Neuronal stem cell (in vitro differentiated cells): ENCODE measurements around the gene CASZ1.

Experiments
- DNase-seq: peaks from one replicate; pipeline ENCODE4 v3.0.0-alpha.2; 2013; ENCODE audit warnings: low spot score
- H2AFZ ChIP-seq: one replicate; pipeline ENCODE4 v1.6.1; 2013; ENCODE audit warnings: mild to moderate bottlenecking, low read length, inconsistent platforms
- H2AK5ac ChIP-seq: 2 replicates; pipeline ENCODE4 v1.6.1; 2013; ENCODE audit warnings: low read depth, mild to moderate bottlenecking, inconsistent platforms, low read length, moderate library complexity, mixed read lengths
- H2BK120ac ChIP-seq: 2 replicates; pipeline ENCODE4 v1.6.1; 2013; ENCODE audit warnings: low read depth, mild to moderate bottlenecking, inconsistent platforms, low read length, moderate library complexity, mixed read lengths
- H2BK12ac ChIP-seq: one replicate; pipeline ENCODE4 v1.6.1; 2013; ENCODE audit warnings: low read length, inconsistent platforms
- H2BK15ac ChIP-seq: 2 replicates; pipeline ENCODE4 v1.6.1; 2013; ENCODE audit warnings: mild to moderate bottlenecking, low read length, inconsistent platforms, mixed read lengths
- H2BK5ac ChIP-seq: one replicate; pipeline ENCODE4 v1.6.1; 2013; ENCODE audit warnings: inconsistent platforms, mild to moderate bottlenecking, low read length, moderate library complexity
- H3K14ac ChIP-seq: one replicate; pipeline ENCODE4 v1.6.1; 2013; ENCODE audit warnings: low read length, inconsistent platforms
- H3K18ac ChIP-seq: 2 replicates; pipeline ENCODE4 v1.6.1; 2013; ENCODE audit warnings: low read length, inconsistent platforms
- H3K23ac ChIP-seq: 2 replicates; pipeline ENCODE4 v1.6.1; 2013; ENCODE audit warnings: low read depth, mild to moderate bottlenecking, mixed read lengths, low read length, inconsistent platforms; ENCODE audit not compliant: poor library complexity
- H3K27ac ChIP-seq: replicated peaks from 3 replicates; pipeline ENCODE4 v1.5.1; 2013; ENCODE audit warnings: low read length, inconsistent platforms
- H3K27me3 ChIP-seq, 3 experiments: 2 replicates each; pipeline ENCODE4 v1.6.1; 2013; ENCODE audit warnings: low read length in 3 of 3, mild to moderate bottlenecking in 2 of 3, inconsistent platforms in 1 of 3, low read depth in 1 of 3, mixed read lengths in 1 of 3, moderate library complexity in 1 of 3; ENCODE audit not compliant: control insufficient read depth in 3 of 3, insufficient read depth in 3 of 3
- H3K36me3 ChIP-seq, 2 donors: replicated peaks in 1 of 2; 2 replicates each; pipeline ENCODE4 v1.6.1; 2013; ENCODE audit warnings: low read length in 2 of 2; ENCODE audit not compliant: control insufficient read depth in 2 of 2, insufficient read depth in 2 of 2
- H3K4ac ChIP-seq: 2 replicates; pipeline ENCODE4 v1.6.1; 2013; ENCODE audit warnings: inconsistent platforms, mild to moderate bottlenecking, low read length, moderate library complexity
- H3K4me1 ChIP-seq, 2 donors: 1 replicate in 1 of 2; 2 replicates in 1 of 2; pipeline ENCODE4 v1.6.1; 2013; ENCODE audit warnings: low read length in 2 of 2, low read depth in 1 of 2; ENCODE audit not compliant: control insufficient read depth in 2 of 2, insufficient read depth in 1 of 2
- H3K4me2 ChIP-seq: one replicate; pipeline ENCODE4 v1.6.1; 2013; ENCODE audit warnings: mild to moderate bottlenecking, low read length, inconsistent platforms; ENCODE audit not compliant: insufficient read depth, poor library complexity, severe bottlenecking
- H3K4me3 ChIP-seq, 2 donors: 2 replicates each; pipeline ENCODE4 v1.5.1; 2013; ENCODE audit warnings: low read length in 2 of 2, mild to moderate bottlenecking in 2 of 2, inconsistent platforms in 1 of 2, moderate library complexity in 1 of 2
- H3K79me1 ChIP-seq: one replicate; pipeline ENCODE4 v1.6.1; 2013; ENCODE audit warnings: low read depth, mild to moderate bottlenecking, inconsistent platforms, low read length, moderate library complexity
- H3K9ac ChIP-seq: one replicate; pipeline ENCODE4 v1.6.1; 2013; ENCODE audit warnings: mild to moderate bottlenecking, low read depth, low read length, inconsistent platforms; ENCODE audit not compliant: poor library complexity
- H3K9me3 ChIP-seq, 2 donors: replicated peaks in 1 of 2; 2 replicates each; pipeline versions ENCODE3 to v1.6.1; 2013; ENCODE audit warnings: low read length in 2 of 2, mild to moderate bottlenecking in 2 of 2, inconsistent platforms in 1 of 2, low read depth in 1 of 2, mixed read lengths in 1 of 2, moderate library complexity in 1 of 2; ENCODE audit not compliant: control insufficient read depth in 2 of 2, insufficient read depth in 1 of 2
- H4K8ac ChIP-seq: one replicate; pipeline ENCODE4 v1.6.1; 2013; ENCODE audit warnings: low read depth, mild to moderate bottlenecking, inconsistent platforms, low read length, moderate library complexity
- H4K91ac ChIP-seq: one replicate; pipeline ENCODE4 v1.6.1; 2013; ENCODE audit warnings: low read length, low read depth, mild to moderate bottlenecking, inconsistent platforms; ENCODE audit not compliant: poor library complexity
- WGBS, 2 donors: extraction: QIAGEN DNeasy Blood & Tissue Kit; methylation state at CpG; one replicate each; pipeline ENCODE4 v1.1.7; 2013; ENCODE audit warnings: missing lambda C conversion rate in 2 of 2, mixed read lengths in 1 of 2; ENCODE audit not compliant: insufficient read length in 2 of 2, insufficient replicate concordance in 1 of 2; ENCODE audit errors: extremely low coverage in 2 of 2; 5-methylcytosine and 5-hydroxymethylcytosine counted together

CASZ1 gene

DNA sequence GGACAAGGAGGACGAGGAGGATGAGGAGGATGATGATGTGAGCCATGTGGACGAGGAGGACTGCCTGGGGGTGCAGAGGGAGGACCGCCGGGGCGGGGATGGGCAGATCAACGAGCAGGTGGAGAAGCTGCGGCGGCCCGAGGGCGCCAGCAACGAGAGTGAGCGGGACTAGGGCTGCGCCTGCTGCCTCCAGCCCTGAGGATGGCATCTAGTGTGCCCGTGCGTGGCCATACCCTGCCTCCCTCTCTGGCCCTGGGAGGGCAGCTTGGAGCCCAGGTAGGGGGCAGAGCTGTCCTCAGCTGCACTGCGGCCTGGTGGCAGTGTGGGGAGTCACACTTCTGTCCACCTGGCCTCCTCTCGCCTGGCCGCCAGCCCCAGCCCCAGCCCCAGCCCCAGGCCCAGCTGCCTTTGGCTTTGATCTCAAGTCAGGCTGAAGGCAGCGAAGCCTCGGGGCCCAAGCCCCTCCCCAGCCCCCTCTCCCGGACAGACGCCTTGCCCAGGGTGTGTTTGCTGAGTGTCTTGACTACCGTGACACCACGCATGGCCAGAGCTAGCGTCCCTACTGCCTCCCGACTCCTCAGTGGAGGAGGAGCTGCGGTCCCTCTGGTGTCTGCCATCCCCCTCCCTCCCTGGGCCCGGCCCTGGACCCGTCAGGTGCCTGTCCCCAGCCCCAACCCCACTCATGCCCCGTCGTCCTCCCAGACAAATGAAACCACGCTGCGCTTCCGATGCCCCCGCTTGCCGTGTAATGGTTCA lies 166.5 kb downstream of the CASZ1 start:
- H3K9me3 ChIP-seq = no peaks in the 10 kb centered on the region
- H3K4me3 ChIP-seq = no peak overlapping the region
- no peak overlapping the region for H3K18ac ChIP-seq
- no peak overlapping the region for H3K4ac ChIP-seq
- no peak overlapping the region for H4K8ac ChIP-seq
- no peak overlapping the region for H2BK120ac ChIP-seq
- H3K27me3 ChIP-seq = no peaks in the 10 kb centered on the region
- peaks cover 5% of the 10 kb centered on the region in 2 donors for H3K36me3 ChIP-seq
- H3K4me1 ChIP-seq = peaks cover 11 to 22% of the 10 kb centered on the region in 2 donors
- H2BK15ac ChIP-seq = no peak overlapping the region
- peak overlapping the region; percentile 56 for H3K14ac ChIP-seq
- H3K4me2 ChIP-seq = no peak overlapping the region
- WGBS, 2 donors = no CpG with 5 or more reads among the region's 36 CpGs
- H3K27ac ChIP-seq = no peak overlapping the region
- peaks cover 4% of the 10 kb centered on the region for H3K79me1 ChIP-seq
- DNase-seq = no peak
- H3K9ac ChIP-seq = peak overlapping the region; percentile 72
- H2BK12ac ChIP-seq = peak overlapping the region; percentile 22
- H2AFZ ChIP-seq = no peak overlapping the region
- no peak overlapping the region for H4K91ac ChIP-seq
- H2AK5ac ChIP-seq = peak overlapping the region; percentile 92
- peak overlapping the region; percentile 98 for H3K23ac ChIP-seq
- H2BK5ac ChIP-seq = no peak overlapping the region

DNA sequence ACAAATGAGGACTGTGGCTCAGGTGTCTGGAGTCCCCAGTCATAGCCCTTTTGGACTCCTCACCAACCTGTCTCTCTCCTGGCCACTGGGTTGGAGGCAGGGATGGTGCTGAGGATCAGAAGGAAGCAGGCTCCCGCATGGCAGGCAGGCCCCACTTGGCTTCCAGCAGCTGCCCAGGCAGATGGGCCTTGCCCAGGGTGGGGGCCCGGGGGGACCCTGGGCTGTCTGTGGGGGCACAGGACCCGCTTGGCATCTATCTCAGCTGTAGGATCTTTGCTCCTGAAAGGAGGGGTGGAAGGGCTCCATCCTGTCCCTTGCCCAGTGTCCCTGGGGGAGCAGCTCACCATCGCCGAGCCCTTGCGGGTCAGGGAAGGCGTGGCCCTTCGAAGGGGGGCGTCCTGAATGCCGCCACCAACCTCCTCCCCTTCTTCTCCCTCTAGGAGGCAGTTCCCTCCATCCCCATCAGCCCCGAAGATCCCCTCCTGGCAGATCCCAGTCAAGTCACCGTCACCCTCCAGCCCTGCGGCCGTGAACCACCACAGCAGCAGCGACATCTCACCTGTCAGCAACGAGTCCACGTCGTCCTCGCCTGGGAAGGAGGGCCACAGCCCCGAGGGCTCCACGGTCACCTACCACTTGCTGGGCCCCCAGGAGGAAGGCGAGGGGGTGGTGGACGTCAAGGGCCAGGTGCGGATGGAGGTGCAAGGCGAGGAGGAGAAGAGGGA lies 167.2 kb downstream of the CASZ1 start:
- Histone ChIP-seq H3K79me1 (peaks cover 4% of the 10 kb centered on the region), H3K4me2 (no peak overlapping the region), H3K27me3 (no peaks in the 10 kb centered on the region), H2AK5ac (peak overlapping the region; percentile 75), H3K4me1 (peaks cover 11 to 22% of the 10 kb centered on the region in 2 donors), H2AFZ (no peak overlapping the region), H3K23ac (peak overlapping the region; percentile 98), H3K4me3 (peak overlapping the region in 1 of 2 donors; percentile 14), H2BK120ac (peak overlapping the region; percentile 61), H3K14ac (peak overlapping the region; percentile 47), H3K27ac (no peak overlapping the region), H3K36me3 (peaks cover 7 to 13% of the 10 kb centered on the region in 2 donors), H2BK5ac (peak overlapping the region; percentile 66), H3K18ac (peak overlapping the region; percentile 28), H2BK15ac (no peak overlapping the region), H3K9me3 (no peaks in the 10 kb centered on the region), H3K4ac (peak overlapping the region; percentile 66), H4K91ac (no peak overlapping the region), H3K9ac (peak overlapping the region; percentile 72), H2BK12ac (no peak overlapping the region), H4K8ac (no peak overlapping the region)
- no peak for DNase-seq
- no CpG with 5 or more reads among the region's 25 CpGs for WGBS, 2 donors

DNA sequence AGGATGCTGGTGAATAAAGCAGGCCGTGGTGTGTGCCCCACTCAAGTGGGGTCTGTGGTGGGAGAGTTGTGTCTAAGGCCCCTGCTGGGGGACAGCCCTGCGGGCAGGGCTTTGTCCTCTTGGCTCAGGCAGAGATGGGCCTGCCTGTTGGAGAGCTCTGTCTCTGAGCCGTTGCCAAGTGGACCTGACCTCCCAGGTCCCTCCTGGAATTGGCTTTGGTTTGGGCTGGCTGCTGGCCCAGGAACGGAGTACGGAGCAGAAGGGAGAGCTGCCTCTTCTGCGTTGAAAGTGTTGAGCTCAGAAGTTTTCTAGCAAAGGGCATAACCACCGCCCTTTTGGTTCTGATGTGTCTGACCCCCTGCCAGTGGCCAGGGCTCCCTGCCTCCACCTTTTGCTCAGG lies 167.8 kb downstream of the CASZ1 start:
- H2BK15ac ChIP-seq = no peak overlapping the region
- no peak overlapping the region for H2AFZ ChIP-seq
- H4K91ac ChIP-seq = no peak overlapping the region
- no peak for DNase-seq
- no peak overlapping the region for H3K4ac ChIP-seq
- H2AK5ac ChIP-seq = peak overlapping the region; percentile 28
- H3K4me2 ChIP-seq = peak overlapping the region; percentile 2
- peak overlapping the region; percentile 28 for H3K18ac ChIP-seq
- H3K14ac ChIP-seq = no peak overlapping the region
- no peaks in the 10 kb centered on the region for H3K27me3 ChIP-seq
- H2BK120ac ChIP-seq = no peak overlapping the region
- no CpG with 5 or more reads among the region's 7 CpGs for WGBS, 2 donors
- H3K4me3 ChIP-seq = no peak overlapping the region
- H3K9me3 ChIP-seq = no peaks in the 10 kb centered on the region
- H3K4me1 ChIP-seq = peaks cover 11 to 22% of the 10 kb centered on the region in 2 donors
- no peak overlapping the region for H3K9ac ChIP-seq
- peaks cover 4% of the 10 kb centered on the region for H3K79me1 ChIP-seq
- no peak overlapping the region for H2BK12ac ChIP-seq
- H3K23ac ChIP-seq = no peak overlapping the region
- peak overlapping the region; percentile 66 for H2BK5ac ChIP-seq
- H4K8ac ChIP-seq = no peak overlapping the region
- H3K27ac ChIP-seq = no peak overlapping the region
- H3K36me3 ChIP-seq = peaks cover 8 to 18% of the 10 kb centered on the region in 2 donors

DNA sequence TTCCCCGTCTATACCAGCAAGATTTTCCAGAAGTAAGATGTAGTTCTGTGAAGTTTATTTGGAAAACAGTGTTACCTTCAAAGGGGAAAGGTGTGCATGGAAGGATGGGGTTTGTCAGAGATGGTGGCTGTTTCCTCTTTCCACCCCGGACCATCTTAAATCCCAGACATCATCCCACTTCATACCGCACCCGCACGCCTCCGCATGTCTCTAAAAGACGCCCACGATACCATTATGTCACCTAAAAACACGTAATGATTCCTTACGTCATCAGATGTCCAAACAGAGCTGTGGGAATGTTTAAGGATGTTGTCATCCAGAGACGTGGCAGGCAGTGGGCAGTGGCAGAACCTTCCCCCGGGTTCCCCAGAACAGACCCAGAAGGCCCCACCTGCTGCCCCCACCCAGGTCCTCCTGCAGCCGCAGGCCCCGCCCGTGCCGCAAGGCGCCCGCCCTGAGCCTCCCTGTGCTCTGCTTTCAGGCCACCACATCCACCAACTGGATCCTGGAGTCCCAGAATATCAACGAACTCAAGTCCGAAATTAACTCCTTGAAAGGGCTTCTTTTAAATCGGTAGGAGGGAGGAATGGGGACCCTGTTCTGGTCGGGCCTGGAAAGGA lies 169.5 kb downstream of the CASZ1 start:
- no CpG with 5 or more reads among the region's 22 CpGs for WGBS, 2 donors
- H3K27ac ChIP-seq = no peak overlapping the region
- no peak overlapping the region for H3K4me3 ChIP-seq
- no peak overlapping the region for H2AK5ac ChIP-seq
- no peak overlapping the region for H4K91ac ChIP-seq
- H2AFZ ChIP-seq = no peak overlapping the region
- no peak overlapping the region for H2BK120ac ChIP-seq
- peaks cover 0 to 6% of the 10 kb centered on the region in 2 donors for H3K4me1 ChIP-seq
- H2BK12ac ChIP-seq = no peak overlapping the region
- peaks cover 4% of the 10 kb centered on the region for H3K79me1 ChIP-seq
- no peak overlapping the region for H3K4ac ChIP-seq
- no peaks in the 10 kb centered on the region for H3K9me3 ChIP-seq
- no peak overlapping the region for H3K23ac ChIP-seq
- no peaks in the 10 kb centered on the region for H3K27me3 ChIP-seq
- no peak overlapping the region for H2BK15ac ChIP-seq
- H3K36me3 ChIP-seq = peaks cover 7 to 18% of the 10 kb centered on the region in 2 donors
- H3K14ac ChIP-seq = no peak overlapping the region
- peak overlapping the region; percentile 16 for H3K18ac ChIP-seq
- DNase-seq = no peak
- H2BK5ac ChIP-seq = no peak overlapping the region
- H3K9ac ChIP-seq = no peak overlapping the region
- no peak overlapping the region for H4K8ac ChIP-seq
- H3K4me2 ChIP-seq = no peak overlapping the region
